GOT3 (cell line): ENCODE measurements around the gene EEFSEC.

Source experiments
- DNase-seq: peaks from one replicate; lab custom pipeline; 2025; ENCODE audit warnings: mixed read lengths; lab: John Stamatoyannopoulos, UW

EEFSEC gene

GRCh38 chr3:128316481-128316891 is 163.2 kb downstream of the EEFSEC start:
- no peak for DNase-seq

DNA sequence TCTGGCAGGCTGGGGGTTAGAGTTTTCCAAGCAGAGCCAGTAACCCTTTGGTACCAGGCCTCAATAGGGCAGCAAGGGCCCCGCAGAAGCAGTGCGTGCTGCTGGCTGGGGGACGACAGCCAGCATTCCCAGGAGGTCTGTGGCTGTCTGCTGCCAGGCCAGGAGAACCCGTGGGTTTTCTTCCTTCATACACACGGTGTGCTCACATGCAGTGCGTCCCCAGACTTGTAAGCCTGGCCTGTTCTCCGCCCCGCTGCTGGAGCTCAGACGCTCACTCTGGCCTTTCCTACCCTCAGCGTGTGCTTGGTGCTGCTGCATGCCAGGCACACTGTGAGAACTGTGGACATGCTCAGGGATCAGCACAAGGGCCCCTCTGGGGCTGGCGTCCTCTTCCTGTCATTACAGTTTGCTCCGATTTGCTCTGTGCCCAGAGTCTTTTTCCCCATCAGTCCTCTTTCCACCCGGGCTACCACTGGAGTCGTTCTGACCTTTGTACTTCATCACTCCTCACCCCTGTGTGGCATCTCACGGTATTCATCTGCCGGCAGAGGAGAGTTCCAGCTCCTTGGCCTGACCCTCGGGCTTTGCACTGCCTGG is 163.9 kb downstream of the EEFSEC start:
- no peak for DNase-seq

- DNase-seq, result no peak
These were observed 164.5 kb downstream of the EEFSEC start for GRCh38 chr3:128317698-128318231.

DNA sequence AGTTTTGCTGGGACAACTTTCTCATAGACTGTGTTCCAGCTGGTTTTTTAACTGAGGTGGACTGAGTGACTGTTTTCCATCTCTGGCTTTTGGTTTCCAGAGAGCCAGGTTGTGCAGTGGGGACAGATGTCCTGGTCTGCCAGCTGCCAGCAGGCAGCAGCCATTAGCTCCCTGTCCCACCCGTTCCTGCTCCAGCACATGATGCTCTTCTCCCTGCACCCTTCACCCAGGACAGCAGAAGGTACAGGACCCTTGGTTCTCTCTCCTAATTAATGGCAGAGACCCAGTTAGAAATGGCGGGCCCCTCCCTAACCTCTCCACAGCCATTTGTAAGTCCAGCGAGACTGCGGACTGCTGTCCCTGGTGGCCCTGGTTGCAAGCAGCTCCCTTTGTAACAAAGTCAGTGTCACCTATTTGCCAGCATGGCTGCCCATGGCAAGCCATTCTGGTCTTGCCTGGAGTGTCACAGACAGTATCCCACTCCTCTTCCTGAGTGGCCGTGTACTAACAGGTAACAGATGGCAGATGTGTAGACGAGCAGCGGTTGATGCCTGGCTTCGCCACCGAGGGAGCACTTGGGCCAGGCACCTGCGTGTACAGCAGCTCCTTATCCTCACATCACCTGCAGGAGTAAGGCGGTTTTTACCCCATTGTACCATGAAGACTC is 165.1 kb downstream of the EEFSEC start:
- DNase-seq, result no peak

GRCh38 chr3:128319107-128319506 is 165.8 kb downstream of the EEFSEC start:
- no peak for DNase-seq

- no peak for DNase-seq
These were observed 166.5 kb downstream of the EEFSEC start for GRCh38 chr3:128319741-128320141.

DNA sequence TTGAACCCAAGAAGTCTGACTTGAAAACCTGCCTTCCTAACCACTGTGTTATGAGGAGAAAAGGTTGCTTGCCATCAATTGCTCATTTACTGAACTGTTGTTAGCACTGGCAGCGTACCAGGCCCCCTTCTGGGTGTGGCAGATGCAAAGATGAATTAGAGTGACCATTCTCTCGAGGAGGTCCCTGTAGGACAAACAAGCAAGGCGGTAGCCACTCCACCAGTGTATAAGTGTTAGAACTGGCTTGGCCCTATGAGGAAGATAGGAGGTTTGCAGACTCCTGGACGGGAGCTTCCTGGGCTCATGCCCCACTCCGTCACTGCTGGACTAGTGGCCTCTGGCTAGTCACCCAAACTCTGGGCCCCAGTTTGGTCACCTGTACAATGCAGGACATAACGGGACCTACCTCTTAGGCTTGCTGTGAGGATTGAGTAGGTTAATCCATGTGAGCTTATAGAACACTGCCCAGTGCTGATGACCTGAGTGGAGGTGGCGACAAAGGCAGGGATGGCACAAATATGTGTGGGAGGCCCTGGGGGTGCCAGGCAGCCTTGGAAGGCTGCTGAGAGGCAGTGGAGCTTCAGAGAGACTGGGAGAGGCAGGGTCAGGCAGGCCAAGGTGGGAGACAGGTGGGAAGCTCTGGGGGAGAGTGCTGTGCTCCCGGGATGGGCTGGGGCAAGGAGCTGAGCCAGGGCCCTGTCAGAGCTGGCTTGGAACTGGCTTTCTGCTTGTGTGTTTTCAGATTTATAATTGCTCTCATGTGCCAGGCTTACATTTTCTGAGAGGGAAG is 167.5 kb downstream of the EEFSEC start:
- no peak for DNase-seq

- no peak for DNase-seq
These were observed 168.1 kb downstream of the EEFSEC start for GRCh38 chr3:128321418-128321817.

- DNase-seq, result no peak
These were observed 169.0 kb downstream of the EEFSEC start for GRCh38 chr3:128322030-128323022.

DNA sequence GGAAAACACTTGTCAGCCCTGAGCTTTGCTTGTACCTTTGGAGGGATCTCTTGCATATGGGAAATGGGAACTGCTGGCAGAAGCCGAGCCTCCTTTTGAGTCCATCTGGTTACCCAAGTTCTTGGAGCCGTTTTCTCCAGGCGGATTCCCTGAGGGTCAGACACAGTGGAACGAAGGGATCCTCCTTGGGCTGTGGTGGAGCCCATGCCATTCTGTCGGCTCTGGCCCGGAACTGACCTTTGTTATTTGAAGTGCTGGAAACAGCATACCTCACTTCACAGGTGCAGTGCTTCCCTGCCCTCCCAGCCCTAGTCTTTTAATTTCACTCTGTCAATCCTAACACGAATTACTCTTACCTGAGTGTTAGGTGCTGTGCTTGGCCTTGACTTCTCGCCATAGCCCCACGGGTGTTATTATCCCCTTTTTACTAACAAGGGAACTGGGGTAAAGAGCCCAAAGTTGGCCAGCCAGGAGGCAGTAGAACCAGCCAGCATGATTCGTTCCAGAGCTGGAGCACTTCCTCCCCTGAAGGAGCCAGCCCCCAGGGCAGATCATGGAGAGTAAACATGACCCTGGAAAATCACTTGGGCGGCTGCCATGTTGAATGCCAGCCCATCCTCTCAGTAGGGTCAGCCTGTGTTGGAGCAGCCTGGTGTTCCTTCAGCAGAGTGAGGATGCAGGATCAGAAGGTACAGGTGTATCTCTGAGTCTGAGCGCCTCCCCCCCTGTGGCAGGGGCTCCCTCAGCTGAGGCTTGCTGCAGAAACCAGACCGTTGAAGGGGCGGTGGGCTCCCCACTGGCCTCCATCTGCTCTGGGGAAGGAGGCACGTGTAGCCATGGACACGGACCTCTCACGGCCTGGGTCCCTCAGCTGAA is 170.2 kb downstream of the EEFSEC start:
- DNase-seq, result no peak

- no peak for DNase-seq
These were observed 171.8 kb downstream of the EEFSEC start for GRCh38 chr3:128324911-128325592.

DNA sequence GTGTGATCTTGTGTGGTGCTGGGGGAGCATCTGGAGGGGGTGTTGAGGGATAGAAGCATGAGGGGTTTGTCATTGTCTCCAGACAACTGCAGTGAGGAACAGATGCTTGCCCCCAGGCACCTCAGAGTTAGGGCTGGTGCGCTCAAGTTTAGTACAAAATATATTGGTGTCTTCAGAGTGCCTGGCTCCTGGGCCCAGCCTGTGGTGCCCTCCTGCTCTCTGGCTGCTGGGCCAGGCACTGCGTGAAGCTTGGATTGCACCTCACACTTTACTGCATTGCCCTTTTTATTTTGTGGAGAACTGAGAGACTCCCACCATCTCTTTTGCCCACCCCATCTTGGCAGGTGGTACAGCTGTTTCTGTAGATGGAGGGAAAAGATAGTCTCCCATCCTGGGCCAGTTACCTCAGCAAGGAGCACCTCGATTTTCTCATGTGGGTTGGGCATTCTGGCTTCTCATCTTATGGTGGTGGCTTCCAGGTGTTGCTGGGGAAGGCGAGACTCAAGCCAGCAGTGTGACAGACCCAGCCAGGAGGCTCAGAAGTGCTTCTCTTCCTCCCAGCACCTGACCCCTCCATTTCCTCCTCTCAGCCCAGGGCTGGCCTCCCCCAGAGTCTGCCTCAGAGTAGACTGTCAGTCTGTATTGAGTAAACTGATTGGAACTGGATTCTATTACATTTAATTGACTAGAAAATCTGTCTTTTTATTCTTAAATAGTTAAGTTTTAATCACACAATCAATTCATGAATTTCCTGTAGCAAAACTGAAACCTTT is 173.0 kb downstream of the EEFSEC start:
- no peak for DNase-seq

- no peak for DNase-seq
These were observed 174.3 kb downstream of the EEFSEC start for GRCh38 chr3:128327606-128328031.

DNA sequence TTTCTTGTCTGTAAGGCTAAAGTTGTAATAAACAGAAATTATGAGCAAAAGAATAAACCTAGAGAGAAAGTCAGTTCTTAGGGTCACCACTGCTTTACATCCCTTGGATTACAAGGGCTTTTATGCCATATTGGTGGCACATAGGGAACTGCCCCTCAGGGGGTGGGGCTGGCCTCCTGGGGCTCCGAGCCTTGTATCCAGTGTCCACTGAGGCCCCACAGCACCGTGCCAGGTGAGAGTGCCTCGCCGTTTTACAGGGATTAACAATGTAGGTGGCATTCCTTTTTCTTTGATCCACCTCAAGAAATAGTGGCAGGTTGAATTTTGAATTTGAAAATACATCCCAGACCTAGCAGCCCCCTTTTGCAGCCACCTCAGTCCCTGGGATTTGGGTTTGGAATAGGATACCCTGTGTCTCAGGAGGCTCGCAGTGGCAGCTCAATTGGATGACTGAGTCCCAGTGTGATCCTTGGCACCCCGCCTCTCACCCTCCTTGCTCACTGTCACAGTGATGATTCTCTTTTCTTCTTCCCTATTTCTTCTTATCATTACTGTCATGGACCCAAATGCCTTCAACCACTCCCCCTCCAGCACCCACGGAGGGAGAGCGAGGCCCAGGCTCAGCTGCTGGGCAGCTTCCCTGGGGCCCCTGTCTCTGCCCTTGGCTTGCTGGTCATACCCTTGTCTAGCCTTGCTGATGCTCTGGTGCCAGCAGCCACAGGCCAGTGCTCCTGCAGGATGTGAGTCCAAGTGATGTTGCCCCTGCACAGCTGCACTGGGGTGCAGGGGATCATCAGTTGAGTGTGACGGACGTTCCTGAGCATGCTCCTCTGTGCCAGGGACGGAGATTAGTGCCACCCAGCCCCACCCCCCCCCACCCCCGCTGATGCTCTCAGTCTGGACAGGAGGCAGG is 175.5 kb downstream of the EEFSEC start:
- no peak for DNase-seq

DNA sequence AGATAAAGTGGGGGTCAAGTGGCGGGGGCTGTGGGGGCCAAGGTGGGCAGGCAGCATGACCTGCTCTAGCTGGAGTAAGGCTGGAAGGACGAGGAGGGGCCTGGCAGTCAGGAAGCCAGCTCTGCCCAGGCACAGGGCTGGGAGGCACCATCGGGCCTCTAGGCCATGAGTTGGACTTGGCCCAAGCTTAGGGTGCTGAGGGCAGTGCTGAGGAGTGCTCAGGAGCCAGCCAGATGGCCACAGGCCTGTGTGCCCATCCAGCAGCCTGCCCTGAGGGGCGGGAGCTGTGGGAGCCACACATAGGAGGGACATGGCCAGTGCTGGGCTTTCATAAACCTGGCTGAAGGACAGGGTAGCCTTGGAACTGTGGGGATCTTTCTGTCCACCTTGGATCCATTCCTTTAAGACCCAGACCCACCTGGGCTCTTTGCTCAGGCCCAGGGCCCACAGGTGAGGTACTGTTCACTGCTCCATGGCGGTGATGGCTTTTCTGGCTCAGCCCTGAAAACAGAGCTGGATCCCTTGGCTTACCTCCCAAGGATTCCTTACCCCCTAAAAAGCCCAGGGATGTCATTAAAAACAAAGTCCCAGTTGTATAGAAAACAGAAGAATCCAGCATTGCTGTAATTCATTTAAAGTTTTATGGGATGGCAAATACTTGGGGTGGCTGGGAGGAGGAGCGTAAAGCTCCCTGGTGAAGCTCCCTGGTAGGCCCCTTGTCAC is 176.4 kb downstream of the EEFSEC start:
- DNase-seq, result no peak

GRCh38 chr3:128330214-128330842 is 177.0 kb downstream of the EEFSEC start:
- DNase-seq, result no peak

DNA sequence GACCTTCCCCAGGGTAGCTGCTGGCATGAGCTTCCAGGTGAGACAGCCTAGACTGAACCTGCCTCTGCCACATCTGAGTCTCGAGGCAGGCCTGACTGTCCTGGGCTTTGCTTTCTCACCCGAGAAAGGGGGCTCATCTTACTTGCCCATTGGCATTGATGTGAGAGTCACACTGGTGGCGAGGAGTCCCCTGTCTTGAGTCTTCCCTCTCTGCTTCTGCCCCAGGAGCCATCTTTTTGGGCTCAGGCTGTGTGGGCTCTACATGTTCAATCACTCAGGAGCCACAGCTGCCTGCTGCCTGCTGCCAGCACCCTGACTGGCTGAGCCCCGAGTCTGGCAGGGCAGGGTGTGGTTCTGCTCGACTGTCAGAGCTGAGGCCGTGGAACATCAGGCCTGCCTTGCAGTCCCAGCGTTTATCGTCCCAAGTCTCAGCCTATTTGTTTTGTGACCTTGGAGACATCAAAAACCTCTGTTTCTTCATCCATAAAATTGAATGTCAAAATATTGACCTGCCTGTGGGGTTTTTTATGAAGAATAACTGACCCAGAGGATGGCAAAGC is 180.9 kb downstream of the EEFSEC start:
- DNase-seq, result no peak
